Effector memory CD4-positive, alpha-beta T cell (primary cell): ENCODE results near the gene SPSB3.
"Not testable (repeated sequence)": the region's sequence is repeated elsewhere in the genome, so short reads cannot be mapped to it uniquely, and the experiment has no call there.

ENCODE experiments used
- DNase-seq, 3 donors: peaks; one replicate each; pipeline ENCODE4 v3.0.0-alpha.2; 2020
- H3K27ac ChIP-seq: 2 replicates; pipeline ENCODE4 v1.7.0; 2013; ENCODE audit warnings: mild to moderate bottlenecking, low read length, moderate library complexity; ENCODE audit not compliant: insufficient read depth, poor library complexity, severe bottlenecking
- H3K27me3 ChIP-seq: replicated peaks from 2 replicates; pipeline ENCODE4 v1.7.0; 2013; ENCODE audit warnings: mild to moderate bottlenecking, low read length; ENCODE audit not compliant: insufficient read depth, control insufficient read depth, poor library complexity, severe bottlenecking
- H3K36me3 ChIP-seq: 2 replicates; pipeline ENCODE4 v1.7.0; 2013; ENCODE audit warnings: mild to moderate bottlenecking, low read length, moderate library complexity; ENCODE audit not compliant: control insufficient read depth, insufficient read depth
- H3K4me1 ChIP-seq: 2 replicates; pipeline ENCODE4 v1.7.0; 2013; ENCODE audit warnings: low read length, mild to moderate bottlenecking; ENCODE audit not compliant: control insufficient read depth, insufficient read depth, poor library complexity, severe bottlenecking
- H3K4me3 ChIP-seq: 2 replicates; pipeline ENCODE4 v1.7.0; 2013; ENCODE audit warnings: low read length, low read depth, mild to moderate bottlenecking; ENCODE audit not compliant: insufficient read depth, poor library complexity, severe bottlenecking
- H3K9me3 ChIP-seq: 2 replicates; pipeline ENCODE4 v1.7.0; 2013; ENCODE audit warnings: mild to moderate bottlenecking, low read length, moderate library complexity; ENCODE audit not compliant: control insufficient read depth

The SPSB3 gene

GRCh38 chr16:1816396-1817275, 34.3 kb upstream of the SPSB3 start:
- no peak overlapping the region for H3K4me3 ChIP-seq
- peaks cover 66% of the 10 kb centered on the region for H3K36me3 ChIP-seq
- H3K9me3 ChIP-seq = no peaks in the 10 kb centered on the region
- H3K27ac ChIP-seq = no peak overlapping the region
- H3K27me3 ChIP-seq = no peaks in the 10 kb centered on the region
- DNase-seq = no peak
- no peaks in the 10 kb centered on the region for H3K4me1 ChIP-seq

DNA sequence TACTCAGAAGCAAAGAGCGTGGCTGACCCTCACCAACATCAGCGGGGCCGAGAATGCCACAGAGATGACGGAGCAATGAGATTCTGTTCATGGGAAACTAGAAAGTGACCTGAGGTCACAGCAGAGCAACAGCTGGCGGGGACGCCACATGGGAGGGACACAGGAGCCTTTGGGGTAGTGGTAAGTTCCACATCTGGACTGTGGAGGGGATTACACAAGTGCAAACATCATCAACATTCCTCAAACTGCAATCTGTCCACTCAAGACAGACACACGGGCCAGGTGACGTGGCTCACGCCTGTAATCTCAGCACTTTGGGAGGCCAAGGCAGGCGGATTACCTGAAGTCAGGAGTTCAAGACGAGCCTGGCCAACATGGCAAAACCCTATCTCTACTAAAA, 33.1 kb upstream of the SPSB3 start:
- H3K4me1 ChIP-seq = no peaks in the 10 kb centered on the region
- H3K36me3 ChIP-seq = peaks cover 60% of the 10 kb centered on the region
- H3K9me3 ChIP-seq = no peaks in the 10 kb centered on the region
- no peak overlapping the region for H3K27ac ChIP-seq
- no peak for DNase-seq
- H3K27me3 ChIP-seq = no peaks in the 10 kb centered on the region
- no peak overlapping the region for H3K4me3 ChIP-seq

- no peaks in the 10 kb centered on the region for H3K4me1 ChIP-seq
- H3K36me3 ChIP-seq = peaks cover 56% of the 10 kb centered on the region
- no peak overlapping the region for H3K4me3 ChIP-seq
- DNase-seq = peak in 1 of 3 donors; percentile 15
- H3K27me3 ChIP-seq = no peaks in the 10 kb centered on the region
- H3K27ac ChIP-seq = no peak overlapping the region
- H3K9me3 ChIP-seq = no peaks in the 10 kb centered on the region
Observed at GRCh38 chr16:1812732-1813163, 30.4 kb upstream of the SPSB3 start.

DNA sequence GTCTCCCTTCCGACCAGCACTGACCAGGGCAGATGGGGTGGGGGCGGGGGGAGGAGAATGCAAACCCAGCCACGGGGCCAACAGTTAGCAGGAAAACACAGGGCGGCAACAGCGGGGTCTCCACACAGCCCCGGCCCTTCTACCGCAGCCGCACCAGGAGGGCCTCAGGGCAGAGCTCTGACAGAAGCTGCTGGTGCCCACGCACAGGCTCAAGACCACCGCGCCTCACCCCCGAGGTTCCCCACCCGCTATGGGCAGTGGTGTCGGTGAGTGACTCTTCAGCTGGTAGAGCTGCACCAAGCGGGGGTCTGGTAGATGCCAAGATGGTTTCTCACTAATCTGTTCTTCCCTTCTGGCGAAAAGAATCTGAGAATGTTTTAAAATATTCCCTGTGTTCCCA, 28.2 kb upstream of the SPSB3 start:
- Histone ChIP-seq H3K9me3 (no peaks in the 10 kb centered on the region), H3K36me3 (peaks cover 50% of the 10 kb centered on the region), H3K4me1 (no peaks in the 10 kb centered on the region), H3K4me3 (no peak overlapping the region), H3K27ac (no peak overlapping the region), H3K27me3 (no peaks in the 10 kb centered on the region)
- no peak for DNase-seq

DNA sequence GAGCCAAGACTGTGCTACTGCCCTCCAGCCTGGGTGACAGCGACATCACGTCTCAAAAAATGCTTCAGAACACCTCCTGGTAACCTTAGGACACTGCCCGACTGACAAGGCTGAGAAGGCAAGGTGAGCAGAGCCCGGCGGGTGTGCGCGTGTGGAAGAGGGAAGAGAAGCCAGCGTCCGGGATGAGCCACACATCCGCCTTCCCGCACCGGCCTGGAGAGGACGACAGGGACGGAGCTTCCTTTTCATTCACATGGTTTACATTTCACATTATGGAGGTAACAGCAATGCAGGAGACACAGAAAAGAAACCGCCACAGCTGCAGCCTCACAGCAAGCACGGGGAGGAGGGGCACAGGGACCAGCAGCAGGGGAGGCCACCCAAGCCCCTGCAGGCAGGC, 27.7 kb upstream of the SPSB3 start:
- no peaks in the 10 kb centered on the region for H3K4me1 ChIP-seq

DNA sequence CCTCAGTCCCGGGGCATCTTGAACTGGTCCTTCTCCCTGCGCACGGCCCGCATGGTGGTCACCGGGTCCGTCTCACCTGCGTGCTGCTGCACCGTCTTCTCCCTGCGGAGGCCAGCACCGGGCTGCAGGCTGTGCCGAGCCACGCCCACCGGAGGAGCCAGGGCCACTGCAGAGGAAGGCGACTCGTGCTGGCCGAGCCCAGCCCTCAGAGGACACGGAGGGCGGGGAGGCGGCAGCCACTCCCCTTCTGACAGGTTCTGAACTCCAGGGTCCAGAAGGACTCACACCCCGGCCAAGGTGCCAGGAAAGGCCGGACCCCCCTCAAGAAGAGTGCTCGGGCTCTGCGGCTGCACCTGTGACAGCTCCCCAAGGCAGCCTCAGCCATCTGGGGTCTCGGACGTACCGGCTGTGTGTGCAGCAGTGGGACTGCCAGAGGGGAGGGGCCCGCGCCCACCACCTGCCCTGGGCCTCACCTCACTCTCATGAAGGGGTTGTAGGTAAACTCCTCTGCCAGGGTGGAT, 27.0 kb upstream of the SPSB3 start:
- Histone ChIP-seq H3K4me3 (no peak overlapping the region), H3K27ac (no peak overlapping the region), H3K4me1 (no peaks in the 10 kb centered on the region), H3K36me3 (peaks cover 44% of the 10 kb centered on the region), H3K27me3 (no peaks in the 10 kb centered on the region), H3K9me3 (no peaks in the 10 kb centered on the region)
- no peak for DNase-seq

More for the DNA sequence above, 27.7 kb upstream of the SPSB3 start:
- Histone ChIP-seq H3K27me3 (no peaks in the 10 kb centered on the region), H3K27ac (no peak overlapping the region), H3K4me3 (no peak overlapping the region), H3K36me3 (peaks cover 46% of the 10 kb centered on the region), H3K9me3 (no peaks in the 10 kb centered on the region)
- no peak for DNase-seq

DNA sequence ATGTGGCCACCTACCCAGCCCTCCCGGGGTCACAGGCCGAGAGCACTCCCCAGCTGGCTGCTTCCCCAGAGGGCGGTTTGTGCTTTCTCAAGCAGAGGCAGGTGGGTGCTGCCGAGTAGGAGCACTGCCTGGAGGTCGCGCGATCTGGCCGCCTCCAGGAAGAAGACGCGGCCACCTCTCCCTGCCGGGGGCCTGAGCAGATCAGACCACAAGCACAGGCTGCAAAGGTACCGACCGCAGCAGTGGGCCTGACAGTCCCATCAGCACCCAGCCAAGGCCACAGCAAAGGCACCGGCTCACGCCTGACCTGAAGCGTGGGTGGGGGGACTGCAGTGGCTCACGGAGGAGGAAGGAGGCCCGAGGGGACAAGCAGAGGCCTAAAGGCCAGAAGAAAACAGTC, 26.3 kb upstream of the SPSB3 start:
- Histone ChIP-seq H3K4me3 (no peak overlapping the region), H3K27me3 (no peaks in the 10 kb centered on the region), H3K36me3 (peaks cover 42% of the 10 kb centered on the region), H3K4me1 (no peaks in the 10 kb centered on the region), H3K9me3 (no peaks in the 10 kb centered on the region), H3K27ac (no peak overlapping the region)
- DNase-seq = no peak

DNA sequence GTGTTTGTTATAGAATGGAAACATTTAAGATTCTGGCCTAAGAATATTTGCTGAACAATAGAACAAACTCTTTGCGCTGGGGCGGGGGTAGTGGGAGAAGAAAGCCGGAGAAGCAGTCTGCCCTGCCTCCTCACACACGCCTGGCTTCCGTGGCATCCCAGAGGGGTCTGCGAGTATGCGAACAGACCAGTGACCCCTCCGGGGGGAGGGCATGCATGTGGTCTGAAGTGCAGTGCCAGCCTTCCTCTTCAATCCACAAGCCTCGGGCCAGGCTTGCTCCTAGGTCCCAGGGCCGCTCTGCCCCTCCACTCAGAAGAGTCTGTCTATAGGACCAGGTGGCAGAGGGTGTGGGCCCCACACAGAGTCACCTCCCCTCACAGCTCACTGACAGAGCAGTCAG, 25.3 kb upstream of the SPSB3 start:
- Histone ChIP-seq H3K36me3 (peaks cover 38% of the 10 kb centered on the region), H3K9me3 (no peaks in the 10 kb centered on the region), H3K4me3 (no peak overlapping the region), H3K27ac (no peak overlapping the region), H3K4me1 (no peaks in the 10 kb centered on the region), H3K27me3 (no peaks in the 10 kb centered on the region)
- DNase-seq = no peak

- Histone ChIP-seq H3K27ac (no peak overlapping the region), H3K4me3 (no peak overlapping the region), H3K27me3 (no peaks in the 10 kb centered on the region), H3K36me3 (no peaks in the 10 kb centered on the region), H3K9me3 (no peaks in the 10 kb centered on the region), H3K4me1 (no peaks in the 10 kb centered on the region)
- DNase-seq = no peak
Observed at GRCh38 chr16:1800701-1801100, 18.3 kb upstream of the SPSB3 start.

GRCh38 chr16:1799263-1799662, 16.9 kb upstream of the SPSB3 start:
- not testable (repeated sequence) for DNase-seq, H3K9me3 ChIP-seq, H3K4me3 ChIP-seq, H3K27ac ChIP-seq, H3K27me3 ChIP-seq, H3K36me3 ChIP-seq, H3K4me1 ChIP-seq
